SK-N-SH treated with all-trans-retinoic acid at 6 μM for 48 hours (cell line): ENCODE results near the gene ACKR3.

ENCODE experiments used
- ATAC-seq: fragments of 200-7000 bp; cut with Tn5 transposase; 3 replicates; pipeline ENCODE4 v1.9.1; 2020; ENCODE audit warnings: mild to moderate bottlenecking, moderate library complexity
- ARNTL ChIP-seq: fragments of 450-650 bp; formaldehyde crosslinking; IDR thresholded peaks from 2 replicates; pipeline ENCODE4 v1.5.0; 2020; ENCODE audit warnings: low read depth, mild to moderate bottlenecking, moderate library complexity, borderline replicate concordance
- BACH2 ChIP-seq: fragments of 250-450 bp; sonication (Bioruptor Pico); IDR thresholded peaks from 2 replicates; pipeline ENCODE4 v1.9.0; 2021; ENCODE audit warnings: mild to moderate bottlenecking, borderline replicate concordance
- CREB5 ChIP-seq: fragments of 250-450 bp; sonication (Bioruptor Pico); IDR thresholded peaks from 2 replicates; pipeline ENCODE4 v1.5.1; 2020; ENCODE audit warnings: low read depth, mild to moderate bottlenecking, moderate library complexity
- CSDC2 ChIP-seq: fragments of 250-450 bp; sonication (Bioruptor Pico); IDR thresholded peaks from 2 replicates; pipeline ENCODE4 v1.5.0; 2020; ENCODE audit warnings: mild to moderate bottlenecking, moderate library complexity
- CSRNP3 ChIP-seq: fragments of 250-450 bp; sonication (Bioruptor Pico); IDR thresholded peaks from 2 replicates; pipeline ENCODE4 v1.5.1; 2021; ENCODE audit warnings: mild to moderate bottlenecking, moderate library complexity
- ESRRG ChIP-seq: fragments of 250-450 bp; sonication (Bioruptor Pico); IDR thresholded peaks from 2 replicates; pipeline ENCODE4 v1.6.1; 2021; ENCODE audit warnings: mild to moderate bottlenecking
- GLIS3 ChIP-seq: fragments of 250-450 bp; sonication (Bioruptor Pico); IDR thresholded peaks from 2 replicates; pipeline ENCODE4 v1.5.0; 2020; ENCODE audit warnings: mild to moderate bottlenecking, moderate library complexity
- ISL1 ChIP-seq: fragments of 250-450 bp; sonication (Bioruptor Pico); IDR thresholded peaks from 2 replicates; pipeline ENCODE4 v2.1.2; 2022; ENCODE audit warnings: mild to moderate bottlenecking, moderate library complexity
- OSR1 ChIP-seq: fragments of 250-450 bp; sonication (Bioruptor Pico); IDR thresholded peaks from 2 replicates; pipeline ENCODE4 v1.8.0; 2022; ENCODE audit warnings: moderate library complexity, mild to moderate bottlenecking, inconsistent platforms
- PATZ1 ChIP-seq: fragments of 250-450 bp; sonication (Bioruptor Pico); IDR thresholded peaks from 2 replicates; pipeline ENCODE4 v1.8.0; 2020; ENCODE audit warnings: mild to moderate bottlenecking, moderate library complexity, borderline replicate concordance
- POU6F1 ChIP-seq: fragments of 250-450 bp; sonication (Bioruptor Pico); IDR thresholded peaks from 2 replicates; pipeline ENCODE4 v1.8.0; 2021; ENCODE audit warnings: low read depth, mild to moderate bottlenecking, moderate library complexity, borderline replicate concordance
- PPARA ChIP-seq: fragments of 250-450 bp; sonication (Bioruptor Pico); IDR thresholded peaks from 2 replicates; pipeline ENCODE4 v1.5.0; 2020; ENCODE audit warnings: mild to moderate bottlenecking, borderline replicate concordance
- RARB ChIP-seq: fragments of 250-450 bp; sonication (Bioruptor Pico); IDR thresholded peaks from 2 replicates; pipeline ENCODE4 v1.8.0; 2021; ENCODE audit warnings: mild to moderate bottlenecking, moderate library complexity
- TSHZ2 ChIP-seq: fragments of 250-450 bp; sonication (Bioruptor Pico); IDR thresholded peaks from 2 replicates; pipeline ENCODE4 v1.5.0; 2020; ENCODE audit warnings: mild to moderate bottlenecking, moderate library complexity
- ZC3H10 ChIP-seq: fragments of 250-450 bp; sonication (Bioruptor Pico); IDR thresholded peaks from 2 replicates; pipeline ENCODE4 v1.5.1; 2021; ENCODE audit warnings: mild to moderate bottlenecking, moderate library complexity
- ZFP3 ChIP-seq: fragments of 250-450 bp; sonication (Bioruptor Pico); IDR thresholded peaks from 2 replicates; pipeline ENCODE4 v1.5.0; 2020; ENCODE audit warnings: mild to moderate bottlenecking, moderate library complexity
- ZFP30 ChIP-seq: fragments of 450-650 bp; formaldehyde crosslinking; IDR thresholded peaks from 2 replicates; pipeline ENCODE4 v1.5.0; 2022; ENCODE audit warnings: mild to moderate bottlenecking, moderate library complexity
- ZNF565 ChIP-seq: fragments of 450-650 bp; formaldehyde crosslinking; conservative IDR thresholded peaks from 2 replicates; pipeline ENCODE4 v1.5.0; 2020; ENCODE audit warnings: low read depth, mild to moderate bottlenecking, moderate library complexity
- ZNF70 ChIP-seq: fragments of 450-650 bp; formaldehyde crosslinking; IDR thresholded peaks from 2 replicates; pipeline ENCODE4 v1.5.0; 2020; ENCODE audit warnings: mild to moderate bottlenecking, moderate library complexity
- ZNF8 ChIP-seq: fragments of 450-650 bp; formaldehyde crosslinking; IDR thresholded peaks from 2 replicates; pipeline ENCODE4 v1.5.0; 2020; ENCODE audit warnings: mild to moderate bottlenecking, moderate library complexity

Gene ACKR3

GRCh38 chr2:236629961-236630872, 60.6 kb downstream of the ACKR3 start:
- no peak for ATAC-seq
- TF ChIP-seq ZNF8 = no peak
- no peak for TF ChIP-seq ZFP30 (CRISPR knock-in tag)
- no peak for TF ChIP-seq ARNTL (CRISPR knock-in tag)
- TF ChIP-seq ESRRG (CRISPR knock-in tag) = no peak
- TF ChIP-seq ISL1 (CRISPR knock-in tag) = no peak
- no peak for TF ChIP-seq ZNF565
- TF ChIP-seq POU6F1 (CRISPR knock-in tag) = no peak
- no peak for TF ChIP-seq GLIS3 (CRISPR knock-in tag)
- TF ChIP-seq PATZ1 (CRISPR knock-in tag) = no peak
- no peak for TF ChIP-seq CREB5 (CRISPR knock-in tag)

- TF ChIP-seq ESRRG (CRISPR knock-in tag) (no peak), OSR1 (no peak), ZFP30 (CRISPR knock-in tag) (no peak), CREB5 (CRISPR knock-in tag) (no peak), POU6F1 (CRISPR knock-in tag) (no peak), ISL1 (CRISPR knock-in tag) (no peak), ZNF8 (no peak), RARB (CRISPR knock-in tag) (no peak), PPARA (CRISPR knock-in tag) (no peak), ZFP3 (CRISPR knock-in tag) (no peak), ZC3H10 (CRISPR knock-in tag) (no peak), CSDC2 (CRISPR knock-in tag) (no peak), ZNF70 (CRISPR knock-in tag) (no peak), BACH2 (CRISPR knock-in tag) (no peak), CSRNP3 (CRISPR knock-in tag) (no peak), TSHZ2 (CRISPR knock-in tag) (no peak), GLIS3 (CRISPR knock-in tag) (no peak)
- ATAC-seq = no peak
Measured at GRCh38 chr2:236631281-236631855, 61.7 kb downstream of the ACKR3 start.
